ENCODE results near the gene BLID. TPM values are rescaled to one million over a fixed set of nuclear protein-coding genes. Genes with fewer than 3 reads are reported as not detected.

BLID gene
- total RNA-seq, 2 donors from 2014 or later: not detected

DNA sequence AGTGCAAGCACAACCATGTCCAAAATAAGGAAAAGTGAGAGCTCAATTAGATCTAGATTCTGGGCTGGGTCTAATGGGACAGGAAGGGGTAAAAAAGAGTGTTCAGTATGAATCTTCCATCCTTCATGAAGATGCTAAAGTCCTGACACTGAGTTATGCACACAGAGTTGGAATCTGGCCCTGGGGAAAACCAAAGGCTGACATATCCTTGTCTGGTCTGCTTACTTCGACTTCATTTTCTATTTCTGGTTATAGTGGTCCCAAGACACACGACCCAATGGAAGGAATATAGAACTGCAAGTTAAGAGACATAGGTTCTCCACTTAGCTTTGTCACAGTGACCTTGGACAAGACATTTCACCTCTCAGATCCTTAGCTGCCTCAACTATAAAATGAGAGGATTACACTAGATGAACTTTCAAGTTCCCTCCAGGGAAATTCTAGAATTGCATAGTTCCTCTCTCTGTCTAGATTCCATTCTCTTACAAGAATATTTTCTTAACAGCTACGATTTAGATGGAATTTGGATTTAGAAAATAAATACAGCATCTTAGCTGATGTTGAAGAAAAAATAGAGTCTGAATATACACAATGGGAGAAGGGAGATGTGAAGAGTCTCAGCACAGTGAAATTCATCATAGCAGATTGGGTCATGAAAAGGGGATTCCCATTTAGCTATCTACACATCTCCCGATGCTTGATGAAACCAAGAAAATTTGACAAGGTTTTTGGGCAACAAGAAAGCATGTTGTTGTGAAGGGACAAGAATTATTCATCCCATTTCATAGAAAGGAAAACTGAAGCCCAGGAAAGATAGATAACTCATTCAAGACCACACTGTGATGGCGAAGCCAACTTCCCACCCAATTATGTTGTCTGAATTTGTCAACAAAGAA is 3.3 kb downstream of the BLID start:
- H3K4me3 Mint-ChIP-seq: no peak overlapping the region
- DNase-seq: no peak
- TF ChIP-seq, protein P1, sequence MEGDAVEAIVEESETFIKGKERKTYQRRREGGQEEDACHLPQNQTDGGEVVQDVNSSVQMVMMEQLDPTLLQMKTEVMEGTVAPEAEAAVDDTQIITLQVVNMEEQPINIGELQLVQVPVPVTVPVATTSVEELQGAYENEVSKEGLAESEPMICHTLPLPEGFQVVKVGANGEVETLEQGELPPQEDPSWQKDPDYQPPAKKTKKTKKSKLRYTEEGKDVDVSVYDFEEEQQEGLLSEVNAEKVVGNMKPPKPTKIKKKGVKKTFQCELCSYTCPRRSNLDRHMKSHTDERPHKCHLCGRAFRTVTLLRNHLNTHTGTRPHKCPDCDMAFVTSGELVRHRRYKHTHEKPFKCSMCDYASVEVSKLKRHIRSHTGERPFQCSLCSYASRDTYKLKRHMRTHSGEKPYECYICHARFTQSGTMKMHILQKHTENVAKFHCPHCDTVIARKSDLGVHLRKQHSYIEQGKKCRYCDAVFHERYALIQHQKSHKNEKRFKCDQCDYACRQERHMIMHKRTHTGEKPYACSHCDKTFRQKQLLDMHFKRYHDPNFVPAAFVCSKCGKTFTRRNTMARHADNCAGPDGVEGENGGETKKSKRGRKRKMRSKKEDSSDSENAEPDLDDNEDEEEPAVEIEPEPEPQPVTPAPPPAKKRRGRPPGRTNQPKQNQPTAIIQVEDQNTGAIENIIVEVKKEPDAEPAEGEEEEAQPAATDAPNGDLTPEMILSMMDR (conservative IDR thresholded peaks at IDR 0.05): no peak
- H3K36me3 Mint-ChIP-seq (ENCODE audit: low read depth): no peaks in the 10 kb centered on the region
- no peaks in the 10 kb centered on the region for H3K4me1 Mint-ChIP-seq
- Histone ChIP-seq H3K4me3 (ENCODE audit: low read length) (no peak overlapping the region), H3K4me1 (ENCODE audit: control insufficient read depth, insufficient read depth, low read length) (no peaks in the 10 kb centered on the region), H3K36me3 (ENCODE audit: control insufficient read depth, insufficient read depth, low read length) (no peaks in the 10 kb centered on the region), H3K9me3 (ENCODE audit: control insufficient read depth, low read length) (no peaks in the 10 kb centered on the region), H3K27me3 (ENCODE audit: control insufficient read depth, insufficient read depth, low read length, poor library complexity, severe bottlenecking) (peaks cover 4% of the 10 kb centered on the region), H3K9ac (ENCODE audit: extremely low read depth, low read length, poor library complexity, severe bottlenecking) (no peak overlapping the region), H3K27ac (ENCODE audit: low read depth, low read length) (no peak overlapping the region)
- WGBS, 2 experiments (ENCODE audit: insufficient coverage in 1 of 2, insufficient read length in 1 of 2): 95 to 100% methylated on average over 1 to 5 of the region's 5 CpGs
- no peak overlapping the region for H3K27ac Mint-ChIP-seq
- no peaks in the 10 kb centered on the region for H3K27me3 Mint-ChIP-seq (ENCODE audit: insufficient read depth)
- H3K9me3 Mint-ChIP-seq: no peaks in the 10 kb centered on the region

DNA sequence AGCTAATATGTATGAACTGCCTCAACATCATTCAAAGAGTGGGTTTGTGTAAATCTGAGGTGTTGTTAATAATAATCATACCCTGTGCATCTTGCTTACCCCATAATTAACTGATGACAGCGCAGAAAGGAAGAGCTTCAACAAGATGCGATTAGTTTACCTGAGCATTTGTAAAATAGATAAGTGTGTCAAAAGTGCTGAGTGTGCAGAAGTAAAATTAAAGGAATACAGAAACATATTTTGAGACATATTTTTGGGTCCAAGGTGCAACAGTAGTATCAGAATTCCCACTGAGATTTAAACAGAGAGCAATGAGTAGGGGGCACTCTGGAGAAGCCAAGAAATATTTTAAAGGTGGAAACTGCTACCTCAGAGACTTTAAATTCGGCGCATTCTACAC is 6.1 kb downstream of the BLID start:
- Histone ChIP-seq H3K9ac (ENCODE audit: extremely low read depth, low read length, poor library complexity, severe bottlenecking) (no peak overlapping the region), H3K4me1 (ENCODE audit: control insufficient read depth, insufficient read depth, low read length) (no peaks in the 10 kb centered on the region), H3K4me3 (ENCODE audit: low read length) (no peak overlapping the region), H3K27me3 (ENCODE audit: control insufficient read depth, insufficient read depth, low read length, poor library complexity, severe bottlenecking) (peaks cover 14% of the 10 kb centered on the region), H3K9me3 (ENCODE audit: control insufficient read depth, low read length) (no peaks in the 10 kb centered on the region), H3K27ac (ENCODE audit: low read depth, low read length) (no peak overlapping the region), H3K36me3 (ENCODE audit: control insufficient read depth, insufficient read depth, low read length) (no peaks in the 10 kb centered on the region)
- Mint-ChIP-seq H3K9me3 (no peaks in the 10 kb centered on the region), H3K4me3 (no peak overlapping the region), H3K36me3 (ENCODE audit: low read depth) (no peaks in the 10 kb centered on the region), H3K27me3 (ENCODE audit: insufficient read depth) (peaks cover 2% of the 10 kb centered on the region), H3K27ac (no peak overlapping the region), H3K4me1 (peaks cover 5% of the 10 kb centered on the region)
- DNase-seq: no peak
- 96% methylated on average over 3 to 4 of the region's 4 CpGs for WGBS, 2 experiments (ENCODE audit: insufficient coverage in 1 of 2, insufficient read length in 1 of 2)
- TF ChIP-seq, protein P1 (conservative IDR thresholded peaks at IDR 0.05): no peak

DNA sequence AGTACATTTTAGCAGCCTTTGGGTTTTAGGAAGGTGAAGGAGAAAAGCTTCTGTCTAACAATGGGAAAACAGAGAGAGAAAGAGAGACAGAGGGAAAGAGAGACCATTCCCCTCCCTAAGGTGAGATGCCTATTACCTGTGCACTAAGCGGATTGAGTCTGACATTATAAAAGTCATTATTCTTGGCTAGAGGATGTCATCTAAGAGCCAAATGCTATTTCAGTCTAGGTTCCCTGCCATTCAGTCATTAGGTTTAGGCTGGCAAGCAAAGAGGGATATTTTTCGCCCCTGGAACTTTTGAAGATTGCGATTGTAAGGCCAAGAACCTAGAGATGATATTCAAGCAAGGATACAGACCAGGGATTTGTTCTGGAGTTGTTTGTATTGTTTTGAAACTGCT is 7.2 kb downstream of the BLID start:
- no peaks in the 10 kb centered on the region for H3K36me3 ChIP-seq (ENCODE audit: control insufficient read depth, insufficient read depth, low read length)
- no peak overlapping the region for H3K9ac ChIP-seq (ENCODE audit: extremely low read depth, low read length, poor library complexity, severe bottlenecking)
- peaks cover 15% of the 10 kb centered on the region for H3K27me3 ChIP-seq (ENCODE audit: control insufficient read depth, insufficient read depth, low read length, poor library complexity, severe bottlenecking)
- TF ChIP-seq, protein P1 (conservative IDR thresholded peaks at IDR 0.05): no peak
- no peaks in the 10 kb centered on the region for H3K9me3 ChIP-seq (ENCODE audit: control insufficient read depth, low read length)
- H3K4me3 ChIP-seq (ENCODE audit: low read length): no peak overlapping the region
- H3K4me1 Mint-ChIP-seq: peaks cover 5% of the 10 kb centered on the region
- H3K36me3 Mint-ChIP-seq (ENCODE audit: low read depth): no peaks in the 10 kb centered on the region
- no peak overlapping the region for H3K4me3 Mint-ChIP-seq
- no peak overlapping the region for H3K27ac Mint-ChIP-seq
- H3K27me3 Mint-ChIP-seq (ENCODE audit: insufficient read depth): peaks cover 5% of the 10 kb centered on the region
- WGBS, 2 experiments (ENCODE audit: insufficient coverage in 1 of 2, insufficient read length in 1 of 2): 89 to 92% methylated on average over 3 of the region's 3 CpGs
- no peaks in the 10 kb centered on the region for H3K4me1 ChIP-seq (ENCODE audit: control insufficient read depth, insufficient read depth, low read length)
- H3K27ac ChIP-seq (ENCODE audit: low read depth, low read length): no peak overlapping the region
- DNase-seq: no peak
- no peaks in the 10 kb centered on the region for H3K9me3 Mint-ChIP-seq

All from endodermal cell (in vitro differentiated cells).